Thyroid gland (tissue), 4 donors: ENCODE measurements around the gene PISD.

Experiments
- CTCF ChIP-seq, 6 experiments: fragments of 200-600 bp in 3 of 6; fragments of 450-650 bp in 3 of 6; sonication (generic) in 3 of 6; IDR thresholded peaks; one replicate each; pipeline ENCODE4 v1.5.1; 2016 to 2019; ENCODE audit warnings: antibody characterized with exemption in 6 of 6, mild to moderate bottlenecking in 2 of 6, inconsistent platforms in 1 of 6, moderate library complexity in 1 of 6
- POLR2A ChIP-seq, 2 donors: fragments of 450-650 bp; IDR thresholded peaks; one replicate each; pipeline ENCODE4 v1.6.1; 2017; ENCODE audit warnings: antibody characterized with exemption in 2 of 2, mild to moderate bottlenecking in 2 of 2, moderate library complexity in 1 of 2

GRCh38 chr22:31623592-31624304 lies 38.3 kb downstream of the PISD start:
- TF ChIP-seq CTCF (IDR thresholded peaks at IDR 0.05): no peak
- no peak for TF ChIP-seq POLR2A (IDR thresholded peaks at IDR 0.05)
